GM12875 (cell line): ENCODE results near the gene GGCT.
"Not testable (repeated sequence)": the region's sequence is repeated elsewhere in the genome, so short reads cannot be mapped to it uniquely, and the experiment has no call there.

Experiments used
- H3K4me3 ChIP-seq: one replicate; pipeline ENCODE4 v1.5.1; 2011; ENCODE audit warnings: low read depth, low read length, control low read depth
- TF ChIP-seq, protein P1 (sequence below): IDR thresholded peaks from 2 replicates; pipeline ENCODE4 v1.5.1; 2011; ENCODE audit warnings: low read depth, mild to moderate bottlenecking, control low read depth, inconsistent platforms, low read length, moderate library complexity, borderline replicate concordance; ENCODE audit not compliant: insufficient read depth

The GGCT gene

DNA sequence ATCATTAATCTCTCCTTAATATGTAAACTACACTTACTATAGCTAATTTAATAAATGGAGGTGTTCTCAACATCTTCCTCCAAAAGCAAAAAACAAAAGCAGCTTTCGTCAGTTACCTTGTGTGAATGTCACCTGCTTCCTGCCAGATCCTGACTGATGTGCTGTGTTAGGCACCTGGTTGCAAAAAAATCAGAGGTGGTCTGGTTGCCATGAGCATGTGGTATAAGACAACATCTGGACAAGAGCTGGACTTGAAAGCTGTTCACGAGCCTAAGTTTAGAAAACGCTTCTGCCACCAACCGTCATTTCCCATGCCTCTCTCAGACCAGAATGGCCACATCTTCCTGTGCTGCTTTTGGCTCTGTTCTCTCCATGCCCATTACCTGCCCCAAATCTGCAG, 42.0 kb upstream of the GGCT start:
- TF ChIP-seq, protein P1, sequence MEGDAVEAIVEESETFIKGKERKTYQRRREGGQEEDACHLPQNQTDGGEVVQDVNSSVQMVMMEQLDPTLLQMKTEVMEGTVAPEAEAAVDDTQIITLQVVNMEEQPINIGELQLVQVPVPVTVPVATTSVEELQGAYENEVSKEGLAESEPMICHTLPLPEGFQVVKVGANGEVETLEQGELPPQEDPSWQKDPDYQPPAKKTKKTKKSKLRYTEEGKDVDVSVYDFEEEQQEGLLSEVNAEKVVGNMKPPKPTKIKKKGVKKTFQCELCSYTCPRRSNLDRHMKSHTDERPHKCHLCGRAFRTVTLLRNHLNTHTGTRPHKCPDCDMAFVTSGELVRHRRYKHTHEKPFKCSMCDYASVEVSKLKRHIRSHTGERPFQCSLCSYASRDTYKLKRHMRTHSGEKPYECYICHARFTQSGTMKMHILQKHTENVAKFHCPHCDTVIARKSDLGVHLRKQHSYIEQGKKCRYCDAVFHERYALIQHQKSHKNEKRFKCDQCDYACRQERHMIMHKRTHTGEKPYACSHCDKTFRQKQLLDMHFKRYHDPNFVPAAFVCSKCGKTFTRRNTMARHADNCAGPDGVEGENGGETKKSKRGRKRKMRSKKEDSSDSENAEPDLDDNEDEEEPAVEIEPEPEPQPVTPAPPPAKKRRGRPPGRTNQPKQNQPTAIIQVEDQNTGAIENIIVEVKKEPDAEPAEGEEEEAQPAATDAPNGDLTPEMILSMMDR, result no peak
- H3K4me3 ChIP-seq, result no peak overlapping the region

DNA sequence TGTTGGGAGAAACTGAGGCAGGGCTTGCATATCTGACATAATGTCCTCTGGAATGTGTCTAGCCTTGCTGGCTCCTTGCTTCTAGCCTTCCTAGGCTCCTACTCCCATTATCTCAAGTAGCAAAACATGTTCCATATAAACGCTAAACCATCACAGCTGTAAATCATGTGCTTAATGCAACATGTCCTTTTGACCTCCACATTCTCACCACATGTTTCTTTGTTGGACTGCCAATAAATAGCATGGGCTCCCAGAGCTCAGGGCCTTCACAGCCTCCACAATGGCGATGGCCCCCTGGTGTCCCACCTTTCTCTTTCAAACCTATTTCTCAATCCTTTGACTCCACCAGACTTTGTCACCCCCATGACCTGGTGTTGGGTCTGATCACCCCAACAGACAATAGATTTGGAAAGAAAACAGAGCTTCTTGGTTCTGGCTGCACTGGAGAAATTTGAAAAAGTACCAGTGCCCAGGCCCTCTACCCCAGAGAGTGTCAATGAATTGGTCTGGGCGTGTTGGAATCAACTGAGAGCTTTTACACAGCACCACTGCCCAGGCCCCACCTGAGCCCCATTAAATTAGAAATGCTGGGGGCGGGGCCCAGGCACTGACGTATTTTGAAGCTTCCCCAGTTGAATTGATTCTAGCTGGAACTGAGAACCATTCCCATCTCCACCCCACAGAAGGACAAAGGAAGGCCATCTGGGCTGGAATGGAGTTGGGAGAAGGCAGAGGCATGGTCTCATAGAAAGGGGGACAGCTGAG, 41.3 kb upstream of the GGCT start:
- TF ChIP-seq, protein P1, result no peak

DNA sequence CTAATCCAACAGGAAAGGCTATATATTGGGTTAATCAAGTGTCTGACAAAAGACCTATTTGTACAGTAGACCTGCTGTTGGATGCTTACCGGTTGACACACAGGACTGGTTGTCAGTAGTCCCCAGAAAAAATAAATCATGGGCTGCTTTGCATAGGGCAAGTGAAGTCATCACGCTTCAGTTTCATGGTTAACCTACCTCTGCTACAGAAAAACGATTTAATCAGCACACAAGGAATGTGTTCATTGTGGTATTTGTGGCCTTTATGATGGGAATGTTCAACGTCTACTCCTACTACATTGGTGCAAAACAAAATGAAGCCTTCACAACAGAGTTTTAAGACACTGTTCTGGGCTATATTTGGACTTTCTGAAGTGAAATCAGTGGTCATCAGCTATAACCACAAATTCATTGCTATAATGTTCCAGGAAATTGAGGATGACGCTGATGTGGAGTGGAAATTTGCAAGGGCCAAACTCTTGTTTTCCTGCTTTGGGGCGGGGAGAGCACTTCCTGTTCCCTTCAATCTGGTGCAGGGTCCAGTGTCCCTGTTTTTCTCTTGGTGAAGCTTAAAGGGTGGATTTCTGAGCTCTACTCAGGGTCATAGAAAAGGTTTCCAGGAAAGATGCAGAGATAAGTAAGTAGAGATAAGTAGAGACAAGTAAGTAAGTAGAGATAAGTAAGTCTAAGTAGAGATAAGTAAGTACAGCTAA, 39.3 kb upstream of the GGCT start:
- no peak overlapping the region for H3K4me3 ChIP-seq
- TF ChIP-seq, protein P1, result no peak

More for the DNA sequence above, 41.3 kb upstream of the GGCT start:
- no peak overlapping the region for H3K4me3 ChIP-seq

DNA sequence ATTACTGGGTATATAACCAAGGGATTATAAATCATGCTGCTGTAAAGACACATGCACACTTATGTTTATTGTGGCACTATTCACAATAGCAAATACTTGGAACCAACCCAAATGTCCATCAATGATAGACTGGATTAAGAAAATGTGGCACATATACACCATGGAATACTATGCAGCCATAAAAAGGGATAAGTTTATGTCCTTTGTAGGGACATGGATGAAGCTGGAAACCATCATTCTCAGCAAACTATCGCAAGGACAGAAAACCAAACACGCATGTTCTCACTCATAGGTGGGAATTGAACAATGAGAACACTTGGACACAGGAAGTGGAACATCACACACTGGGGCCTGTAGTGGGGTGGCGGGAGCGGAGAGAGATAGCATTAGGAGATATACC, 38.5 kb upstream of the GGCT start:
- not testable (repeated sequence) for H3K4me3 ChIP-seq

DNA sequence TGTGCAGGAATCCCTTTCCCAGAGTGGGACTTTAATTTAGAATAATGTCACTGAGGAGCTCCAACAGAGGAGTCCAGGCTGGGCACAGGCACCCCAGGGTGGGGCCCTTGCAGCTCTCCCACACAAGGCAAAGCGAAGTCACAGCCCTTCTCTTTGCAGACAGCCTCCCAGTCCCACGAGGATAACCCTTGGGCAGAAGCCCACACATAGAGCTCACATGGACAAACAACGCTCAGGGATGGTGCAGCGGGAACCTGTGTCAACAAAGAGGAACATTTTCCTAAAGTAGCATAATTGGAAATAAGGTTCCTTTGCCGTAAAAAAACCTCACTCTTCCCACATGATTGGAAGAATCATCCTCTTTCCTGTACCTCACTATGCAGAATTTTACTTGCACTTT, 29.3 kb upstream of the GGCT start:
- TF ChIP-seq, protein P1, result no peak
- H3K4me3 ChIP-seq, result no peak overlapping the region

DNA sequence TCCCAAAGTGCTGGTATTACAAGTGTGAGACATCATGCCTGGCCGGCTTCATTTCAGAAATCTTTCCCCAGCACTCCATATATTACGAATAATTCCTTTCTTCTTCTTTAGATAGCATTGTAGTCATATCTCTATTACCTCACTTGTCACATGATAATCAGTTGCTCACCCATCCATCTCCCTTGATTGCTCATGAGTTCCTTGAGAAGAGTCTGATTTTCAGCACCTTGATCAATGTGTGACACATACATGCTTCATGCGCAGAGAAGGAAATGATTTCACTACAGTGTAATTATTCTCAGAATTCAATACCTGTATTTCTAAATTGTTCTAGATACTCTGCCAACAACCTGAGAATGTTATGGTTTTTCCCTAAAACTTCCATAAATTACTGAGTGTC, 26.7 kb upstream of the GGCT start:
- TF ChIP-seq, protein P1, result no peak

DNA sequence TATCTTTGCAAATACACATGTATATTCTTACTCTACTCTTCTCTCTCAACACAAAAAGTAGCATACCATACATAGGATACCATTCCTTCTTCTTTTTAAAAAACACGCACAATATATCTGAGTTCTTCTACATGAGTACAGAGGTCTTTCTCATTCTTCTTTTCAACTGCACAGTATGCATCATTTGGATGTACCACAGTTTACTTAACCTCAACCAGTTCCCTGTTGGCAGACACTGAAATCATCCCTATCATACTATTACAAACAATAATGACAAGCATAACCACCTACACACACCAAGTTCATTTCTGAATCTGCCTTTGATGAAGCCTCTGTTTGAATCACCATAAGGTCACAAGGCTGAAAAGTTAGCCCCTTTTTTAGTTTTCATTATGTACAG, 25.7 kb upstream of the GGCT start:
- H3K4me3 ChIP-seq, result no peak overlapping the region
- TF ChIP-seq, protein P1, result no peak

More for the DNA sequence above, 26.7 kb upstream of the GGCT start:
- no peak overlapping the region for H3K4me3 ChIP-seq
